Measurements from ENCODE around the gene NPC2.

DNA sequence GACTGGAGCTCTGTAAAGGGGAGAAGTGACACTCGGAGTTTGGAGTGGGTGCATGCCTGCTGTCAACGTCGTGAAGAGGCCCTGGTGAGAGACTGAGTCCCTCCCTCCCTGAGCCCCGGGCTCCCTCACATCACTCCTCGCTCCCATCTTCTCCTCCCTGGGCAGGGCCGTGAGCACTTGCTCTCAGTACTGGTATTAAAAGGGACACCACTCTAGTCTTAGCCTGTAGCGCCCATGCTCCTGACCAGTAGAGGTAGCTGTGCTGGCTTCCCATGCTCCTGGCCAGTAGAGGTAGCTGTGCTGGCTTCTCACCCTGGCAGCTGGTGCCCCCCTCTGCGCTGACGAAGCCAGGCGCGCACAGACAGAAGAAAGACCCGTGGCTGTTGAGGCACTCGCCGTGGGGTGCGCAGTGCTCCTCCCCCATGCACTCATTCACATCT, 15.2 kb upstream of the NPC2 start:
- TF ChIP-seq POLR2A (IDR thresholded peaks at IDR 0.05; ENCODE audit: low read depth, low read length) (no peak), TAF1 (IDR thresholded peaks at IDR 0.05; ENCODE audit: borderline replicate concordance, low read depth, low read length) (no peak), POLR2AphosphoS5 (IDR thresholded peaks at IDR 0.05; ENCODE audit: low read depth, low read length) (no peak)

Measured in GM12892 (cell line).